ENCODE measurements around the gene ENTPD2.

DNA sequence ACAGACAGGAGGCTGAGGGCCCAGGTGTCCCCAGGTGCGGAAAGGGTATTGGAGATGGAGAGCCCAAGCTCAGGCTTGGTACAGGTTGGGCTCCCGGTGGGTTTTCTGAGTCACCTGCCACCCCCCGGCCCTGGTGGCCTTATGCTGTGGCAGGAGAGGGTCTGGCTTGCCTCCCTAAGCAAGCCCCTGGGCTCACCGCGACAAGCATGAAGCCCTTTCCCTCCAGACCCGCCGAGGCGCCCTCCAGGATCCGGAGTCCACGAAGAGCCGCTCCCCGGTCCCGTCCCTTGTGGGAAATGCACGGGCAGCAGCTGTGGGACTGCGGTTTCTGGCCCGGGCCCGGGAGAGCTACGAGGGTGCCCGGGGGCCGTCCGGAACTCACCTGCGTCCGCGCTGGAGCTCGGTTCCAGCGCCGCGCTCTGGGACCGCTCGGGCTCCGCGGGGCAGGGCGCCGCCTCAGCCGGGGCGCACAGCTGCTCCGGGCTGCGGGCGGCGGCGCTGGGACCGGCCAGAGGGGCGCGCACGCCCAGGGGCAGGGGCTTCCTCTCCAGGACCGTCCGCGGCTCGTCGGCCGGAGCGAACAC is 15.7 kb upstream of the ENTPD2 start:
- TF ChIP-seq, protein P1, sequence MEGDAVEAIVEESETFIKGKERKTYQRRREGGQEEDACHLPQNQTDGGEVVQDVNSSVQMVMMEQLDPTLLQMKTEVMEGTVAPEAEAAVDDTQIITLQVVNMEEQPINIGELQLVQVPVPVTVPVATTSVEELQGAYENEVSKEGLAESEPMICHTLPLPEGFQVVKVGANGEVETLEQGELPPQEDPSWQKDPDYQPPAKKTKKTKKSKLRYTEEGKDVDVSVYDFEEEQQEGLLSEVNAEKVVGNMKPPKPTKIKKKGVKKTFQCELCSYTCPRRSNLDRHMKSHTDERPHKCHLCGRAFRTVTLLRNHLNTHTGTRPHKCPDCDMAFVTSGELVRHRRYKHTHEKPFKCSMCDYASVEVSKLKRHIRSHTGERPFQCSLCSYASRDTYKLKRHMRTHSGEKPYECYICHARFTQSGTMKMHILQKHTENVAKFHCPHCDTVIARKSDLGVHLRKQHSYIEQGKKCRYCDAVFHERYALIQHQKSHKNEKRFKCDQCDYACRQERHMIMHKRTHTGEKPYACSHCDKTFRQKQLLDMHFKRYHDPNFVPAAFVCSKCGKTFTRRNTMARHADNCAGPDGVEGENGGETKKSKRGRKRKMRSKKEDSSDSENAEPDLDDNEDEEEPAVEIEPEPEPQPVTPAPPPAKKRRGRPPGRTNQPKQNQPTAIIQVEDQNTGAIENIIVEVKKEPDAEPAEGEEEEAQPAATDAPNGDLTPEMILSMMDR (conservative IDR thresholded peaks at IDR 0.05) = no peak
- TF ChIP-seq EZH2 (IDR thresholded peaks at IDR 0.05; ENCODE audit: low read depth) = no peak

Measured in PC-9 (cell line).